OCI-LY7 (cell line): Measurements from ENCODE around the gene VPS13D.

ENCODE experiments used
- CTCF ChIP-seq: fragments of 200-600 bp; sonication (generic); conservative IDR thresholded peaks from 2 replicates; pipeline ENCODE4 v1.5.1; 2014; ENCODE audit warnings: mild to moderate bottlenecking, antibody characterized with exemption, low read length, moderate library complexity, mixed read lengths
- EZH2phosphoT487 ChIP-seq: fragments of 200-600 bp; sonication (generic); IDR thresholded peaks from 2 replicates; pipeline ENCODE4 v1.6.1; 2018; ENCODE audit warnings: low read depth, borderline replicate concordance, mild to moderate bottlenecking, mixed run types, antibody characterized with exemption, low read length, moderate library complexity, mixed read lengths

GRCh38 chr1:12447849-12448312, 218.1 kb downstream of the VPS13D start:
- TF ChIP-seq EZH2phosphoT487, result no peak
- TF ChIP-seq CTCF, result no peak
